NT2/D1 (cell line): Measurements from ENCODE around the gene VWA2.

Source experiments
- DNase-seq: peaks from one replicate; pipeline ENCODE4 v3.0.0-alpha.2; 2011; ENCODE audit warnings: low read depth, low spot score
- H3K27me3 ChIP-seq: 2 replicates; pipeline ENCODE4 v1.6.0; 2011; ENCODE audit warnings: mild to moderate bottlenecking; ENCODE audit not compliant: insufficient read length, insufficient read depth
- H3K36me3 ChIP-seq: 2 replicates; pipeline ENCODE4 v1.6.1; 2011; ENCODE audit warnings: mild to moderate bottlenecking, low read length, mixed read lengths; ENCODE audit not compliant: insufficient read depth, insufficient read length
- H3K4me1 ChIP-seq: 2 replicates; pipeline ENCODE4 v1.5.1; 2011; ENCODE audit not compliant: insufficient read depth, insufficient read length
- H3K4me3 ChIP-seq: 2 replicates; pipeline ENCODE4 v1.5.1; 2011; ENCODE audit warnings: low read depth; ENCODE audit not compliant: insufficient read length
- H3K9ac ChIP-seq: 2 replicates; pipeline ENCODE4 v1.6.0; 2011; ENCODE audit warnings: low read depth; ENCODE audit not compliant: insufficient read length
- H3K9me3 ChIP-seq: 2 replicates; pipeline ENCODE4 v1.5.1; 2011; ENCODE audit warnings: mild to moderate bottlenecking, low read length; ENCODE audit not compliant: insufficient read depth
- SUZ12 ChIP-seq: IDR thresholded peaks from 2 replicates; pipeline ENCODE4 v1.6.1; 2011; ENCODE audit not compliant: insufficient read length, insufficient read depth; ENCODE audit errors: extremely low read depth
- YY1 ChIP-seq: IDR thresholded peaks from 2 replicates; pipeline ENCODE4 v1.6.1; 2011; ENCODE audit not compliant: insufficient read length, insufficient read depth
- ZNF274 ChIP-seq: IDR thresholded peaks from 2 replicates; pipeline ENCODE4 v1.6.1; 2011; ENCODE audit warnings: mild to moderate bottlenecking, low read depth, low read length

Gene VWA2

DNA sequence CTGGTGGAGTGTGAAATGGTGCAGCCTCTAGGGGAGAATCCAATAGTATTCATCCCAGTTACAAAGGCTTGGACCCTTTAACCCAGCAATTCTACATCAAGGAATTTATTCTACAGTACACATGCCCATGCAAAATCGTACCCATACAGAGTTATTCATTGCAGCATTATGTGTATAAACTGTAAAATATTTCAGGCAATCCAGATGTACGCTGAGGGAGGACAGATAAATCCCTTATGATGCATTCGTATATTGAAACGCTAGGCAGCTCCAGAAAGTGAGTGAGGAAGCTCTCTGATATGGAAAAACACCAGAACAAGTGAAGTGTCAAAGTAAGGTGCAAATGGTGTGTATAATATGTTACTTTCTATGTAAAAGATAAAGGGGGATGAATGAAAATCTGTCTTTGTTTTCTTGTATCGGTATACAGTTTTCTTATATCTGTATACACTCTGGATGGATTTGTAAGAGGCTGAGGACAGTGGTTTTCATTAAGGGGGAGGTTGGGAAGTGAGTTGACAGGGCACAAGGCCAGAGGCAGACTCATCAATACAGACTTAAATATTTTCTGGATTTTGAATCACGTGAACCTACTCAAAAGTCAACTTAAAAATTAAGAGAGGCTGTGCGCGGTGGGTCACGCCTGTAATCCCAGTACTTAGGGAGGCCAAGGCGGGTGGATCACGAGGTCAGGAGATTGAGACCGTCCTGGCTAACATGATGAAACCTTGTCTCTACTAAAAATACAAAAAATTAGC is 17.1 kb downstream of the VWA2 start:
- Histone ChIP-seq H3K4me3 (no peak overlapping the region), H3K36me3 (no peaks in the 10 kb centered on the region), H3K4me1 (no peaks in the 10 kb centered on the region), H3K9me3 (no peaks in the 10 kb centered on the region), H3K9ac (no peak overlapping the region), H3K27me3 (no peaks in the 10 kb centered on the region)
- TF ChIP-seq YY1 (no peak), SUZ12 (no peak), ZNF274 (no peak)
- DNase-seq: no peak

DNA sequence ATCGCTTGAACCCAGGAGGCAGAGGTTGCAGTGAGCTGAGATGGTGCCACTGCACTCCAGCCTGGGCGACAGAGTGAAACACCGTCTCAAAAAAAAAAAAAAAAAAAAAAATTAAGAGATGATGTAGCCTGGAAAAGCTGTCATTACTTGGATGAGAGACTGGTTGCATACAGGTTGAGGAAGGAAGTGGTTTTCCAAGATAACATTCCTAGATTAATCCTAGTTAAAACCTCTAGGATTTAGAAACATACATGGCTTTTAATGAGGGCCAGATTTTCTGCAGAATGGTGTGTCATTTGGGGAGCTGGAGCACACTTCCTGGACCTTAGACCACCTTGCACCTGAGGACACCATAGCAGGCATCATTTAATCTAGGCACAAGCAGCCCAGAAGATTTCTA is 17.8 kb downstream of the VWA2 start:
- Histone ChIP-seq H3K9ac (no peak overlapping the region), H3K4me1 (no peaks in the 10 kb centered on the region)
- TF ChIP-seq SUZ12: no peak
- no peak for TF ChIP-seq YY1
- TF ChIP-seq ZNF274: no peak

DNA sequence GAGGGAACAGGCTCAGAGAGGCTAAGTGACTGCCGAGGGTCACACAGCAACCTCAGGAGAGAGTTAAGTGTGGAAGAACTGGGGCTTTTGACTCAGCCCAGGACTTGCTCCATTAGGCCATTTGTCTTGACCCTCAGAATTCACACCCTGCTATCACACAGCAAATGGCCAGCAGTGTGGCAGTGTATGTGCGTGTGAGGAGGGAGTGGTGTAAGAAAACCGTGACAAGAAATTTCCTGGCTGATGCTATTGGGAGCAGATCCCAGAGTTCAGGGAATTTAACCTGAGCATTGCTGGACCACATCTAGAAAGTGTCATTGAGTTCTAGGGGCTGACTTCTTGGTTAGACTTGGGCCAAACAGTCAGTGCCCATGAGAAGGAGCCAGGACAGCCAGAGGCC is 18.4 kb downstream of the VWA2 start:
- Histone ChIP-seq H3K4me1 (no peaks in the 10 kb centered on the region), H3K9me3 (no peaks in the 10 kb centered on the region), H3K36me3 (no peaks in the 10 kb centered on the region), H3K4me3 (no peak overlapping the region), H3K27me3 (no peaks in the 10 kb centered on the region), H3K9ac (no peak overlapping the region)
- DNase-seq: no peak
- TF ChIP-seq YY1: no peak
- TF ChIP-seq ZNF274: no peak
- TF ChIP-seq SUZ12: no peak

More for the DNA sequence above, 17.8 kb downstream of the VWA2 start:
- Histone ChIP-seq H3K9me3 (no peaks in the 10 kb centered on the region), H3K27me3 (no peaks in the 10 kb centered on the region), H3K4me3 (no peak overlapping the region), H3K36me3 (no peaks in the 10 kb centered on the region)
- DNase-seq: no peak

DNA sequence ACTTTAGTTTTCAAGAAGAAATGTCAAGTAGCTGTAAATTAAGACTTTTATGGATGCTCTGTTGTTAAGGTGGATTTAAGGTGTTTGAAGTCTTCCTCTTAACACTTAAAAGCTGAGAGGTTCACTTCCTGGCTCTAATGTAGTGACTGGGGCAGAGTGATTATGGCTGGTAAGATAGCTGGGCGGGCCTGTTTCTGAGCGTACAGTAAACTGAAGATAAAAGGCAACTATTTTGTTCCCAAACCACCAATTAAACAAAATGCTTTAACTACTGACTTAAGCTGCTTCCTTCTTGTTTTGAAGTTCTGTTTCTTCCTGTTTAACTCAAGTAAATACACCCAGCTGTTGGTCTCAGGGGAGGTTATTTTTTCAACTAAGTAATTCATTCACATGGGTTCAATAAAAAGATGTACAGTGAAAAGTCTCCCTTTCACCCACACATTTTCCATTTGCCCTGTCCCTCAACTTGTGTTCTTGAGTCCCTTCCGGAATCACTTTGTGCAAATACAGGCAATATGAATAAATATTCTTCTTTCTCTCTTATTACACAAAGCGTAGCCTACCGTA is 19.3 kb downstream of the VWA2 start:
- Histone ChIP-seq H3K4me3 (no peak overlapping the region), H3K9ac (no peak overlapping the region), H3K9me3 (no peaks in the 10 kb centered on the region), H3K27me3 (no peaks in the 10 kb centered on the region), H3K36me3 (no peaks in the 10 kb centered on the region), H3K4me1 (no peaks in the 10 kb centered on the region)
- no peak for DNase-seq
- TF ChIP-seq SUZ12 (no peak), YY1 (no peak), ZNF274 (no peak)

DNA sequence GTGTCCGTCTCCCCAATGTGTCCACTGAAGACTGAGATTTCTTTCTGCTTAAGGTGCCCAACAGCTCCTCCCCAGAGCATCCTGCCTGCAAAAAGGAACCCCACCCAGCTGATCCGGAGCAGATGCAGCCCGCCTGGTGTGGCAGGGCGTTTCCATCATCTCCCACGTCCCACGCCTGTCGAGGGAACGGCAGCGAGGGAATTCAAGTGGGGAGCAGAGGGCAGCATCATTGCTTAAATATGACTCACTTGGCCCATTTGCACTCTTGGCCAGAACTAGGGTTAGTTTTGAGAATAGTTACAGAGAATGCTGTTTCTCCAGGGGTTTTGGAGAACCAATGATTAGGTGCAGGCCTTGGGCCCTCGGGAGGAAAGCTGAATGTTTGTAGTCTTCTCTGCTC is 20.8 kb downstream of the VWA2 start:
- Histone ChIP-seq H3K9me3 (no peaks in the 10 kb centered on the region), H3K36me3 (no peaks in the 10 kb centered on the region), H3K4me1 (no peaks in the 10 kb centered on the region), H3K4me3 (no peak overlapping the region), H3K9ac (no peak overlapping the region), H3K27me3 (no peaks in the 10 kb centered on the region)
- TF ChIP-seq ZNF274: no peak
- no peak for TF ChIP-seq YY1
- no peak for TF ChIP-seq SUZ12
- DNase-seq: no peak

DNA sequence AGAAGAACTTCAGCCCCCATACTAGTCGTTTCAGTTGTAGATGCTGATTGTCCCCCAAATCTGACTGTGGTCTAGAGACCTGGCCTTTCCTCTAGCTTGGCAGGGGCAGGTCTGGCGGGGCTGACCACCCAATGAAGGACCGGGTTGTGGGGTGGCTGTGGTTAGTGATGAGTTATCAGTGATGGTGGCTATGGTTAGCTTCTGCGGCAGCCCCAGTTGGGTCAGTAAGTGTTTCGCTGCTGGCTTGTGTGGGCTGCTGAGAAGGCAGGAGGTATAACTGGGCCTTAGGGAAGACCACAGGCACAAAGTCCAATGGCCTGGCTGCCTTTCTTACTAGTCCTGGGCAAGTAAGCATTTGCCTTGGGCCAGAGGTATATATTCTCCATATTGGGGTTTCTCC is 21.3 kb downstream of the VWA2 start:
- H3K4me3 ChIP-seq: no peak overlapping the region
- no peaks in the 10 kb centered on the region for H3K27me3 ChIP-seq
- H3K9ac ChIP-seq: no peak overlapping the region
- H3K36me3 ChIP-seq: no peaks in the 10 kb centered on the region
- DNase-seq: no peak
- H3K9me3 ChIP-seq: no peaks in the 10 kb centered on the region
- TF ChIP-seq YY1 (no peak), ZNF274 (no peak), SUZ12 (no peak)
- no peaks in the 10 kb centered on the region for H3K4me1 ChIP-seq

DNA sequence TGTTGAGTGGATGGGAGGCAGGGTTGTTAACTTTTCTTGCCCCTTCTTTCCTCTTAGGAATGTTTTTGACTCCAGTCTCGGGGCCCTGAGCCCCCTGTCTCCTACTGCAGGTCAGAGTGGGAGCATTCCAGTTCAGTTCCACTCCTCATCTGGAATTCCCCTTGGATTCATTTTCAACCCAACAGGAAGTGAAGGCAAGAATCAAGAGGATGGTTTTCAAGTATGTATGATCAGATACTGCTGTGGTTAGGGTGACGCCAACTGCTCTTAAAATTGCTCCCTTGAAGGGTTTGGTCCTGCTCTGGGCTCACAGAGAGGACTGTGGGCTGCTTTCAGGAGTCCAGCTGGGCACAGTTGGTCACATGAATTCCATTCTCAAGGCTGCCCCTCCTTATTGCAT is 22.0 kb downstream of the VWA2 start:
- H3K36me3 ChIP-seq: no peaks in the 10 kb centered on the region
- H3K4me1 ChIP-seq: no peaks in the 10 kb centered on the region
- TF ChIP-seq SUZ12: no peak
- TF ChIP-seq YY1: no peak
- TF ChIP-seq ZNF274: no peak
- H3K4me3 ChIP-seq: no peak overlapping the region
- no peak for DNase-seq
- no peak overlapping the region for H3K9ac ChIP-seq
- no peaks in the 10 kb centered on the region for H3K27me3 ChIP-seq
- no peaks in the 10 kb centered on the region for H3K9me3 ChIP-seq
